Stimulated activated effector memory CD8-positive, alpha-beta T cell treated with anti-CD3 and anti-CD28 coated beads, Interleukin-12 subunit alpha, Interleukin-12 subunit beta, amount 100 ng/mL, for 72 hours (primary cell): Measurements from ENCODE around the gene MPZL3.

Experiments
- ATAC-seq: fragments of 150-1000 bp; cut with Tn5 transposase; 2 replicates; pipeline ENCODE4 v1.10.0; 2021
- DNase-seq, 2 donors: peaks; one replicate each; pipeline ENCODE4 v3.0.0; 2021 to 2022; ENCODE audit warnings: low spot score in 2 of 2
- H3K27ac Mint-ChIP-seq: one replicate; pipeline ENCODE4 v1.8.0; 2022; ENCODE audit warnings: mild to moderate bottlenecking, mixed read lengths
- H3K36me3 Mint-ChIP-seq: one replicate; pipeline ENCODE4 v1.8.0; 2022; ENCODE audit warnings: mild to moderate bottlenecking, mixed read lengths
- H3K4me1 Mint-ChIP-seq: one replicate; pipeline ENCODE4 v1.8.0; 2022; ENCODE audit warnings: mixed read lengths
- H3K4me3 Mint-ChIP-seq: one replicate; pipeline ENCODE4 v1.8.0; 2022; ENCODE audit warnings: mild to moderate bottlenecking, mixed read lengths
- H3K9me3 Mint-ChIP-seq: one replicate; pipeline ENCODE4 v1.8.0; 2022; ENCODE audit warnings: mixed read lengths

The MPZL3 gene

DNA sequence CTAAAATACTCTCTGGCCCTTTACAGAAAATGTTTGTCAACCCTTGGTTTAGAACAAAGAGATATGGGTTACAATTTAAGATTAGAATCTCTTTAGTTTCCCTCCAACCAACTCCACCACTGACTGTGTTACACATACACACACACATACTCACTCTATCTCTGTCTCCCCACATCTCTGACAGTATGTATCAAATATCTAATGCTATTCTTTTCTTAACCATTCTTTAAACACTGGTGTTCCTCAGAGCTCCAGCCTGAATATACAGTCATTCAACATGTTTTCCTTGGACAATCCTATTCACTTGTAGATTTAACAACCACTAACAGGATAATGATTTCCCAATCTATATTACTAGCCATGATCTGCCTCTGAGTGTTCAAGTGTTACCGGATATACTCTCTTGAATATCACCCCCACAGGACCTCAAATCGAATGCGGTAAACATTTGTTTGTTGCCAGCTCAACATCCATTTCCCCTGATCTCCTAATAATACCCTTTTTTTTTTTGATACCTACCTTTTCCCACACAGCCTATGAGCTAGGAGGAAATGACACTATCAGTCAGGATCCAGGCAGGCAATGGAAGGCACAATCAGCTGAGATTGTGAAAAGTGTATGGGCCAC is 6.1 kb downstream of the MPZL3 start:
- peak overlapping the region; percentile 59 for H3K4me3 Mint-ChIP-seq
- DNase-seq (no peak), ATAC-seq (peak; percentile 52)
- H3K4me1 Mint-ChIP-seq = peaks cover 69% of the 10 kb centered on the region
- H3K36me3 Mint-ChIP-seq = peaks cover 21% of the 10 kb centered on the region
- peak overlapping the region; percentile 91 for H3K27ac Mint-ChIP-seq
- no peaks in the 10 kb centered on the region for H3K9me3 Mint-ChIP-seq

GRCh38 chr11:118243993-118244762 is 8.0 kb downstream of the MPZL3 start:
- Mint-ChIP-seq H3K4me1 (peaks cover 73% of the 10 kb centered on the region), H3K4me3 (peak overlapping the region; percentile 69), H3K27ac (peak overlapping the region; percentile 91), H3K36me3 (peaks cover 21% of the 10 kb centered on the region), H3K9me3 (no peaks in the 10 kb centered on the region)
- DNase-seq = no peak
- ATAC-seq = no peak

- H3K4me1 Mint-ChIP-seq = peaks cover 82% of the 10 kb centered on the region
Observed at GRCh38 chr11:118243161-118243560, 9.0 kb downstream of the MPZL3 start.

GRCh38 chr11:118241764-118242098 is 10.4 kb downstream of the MPZL3 start:
- peak overlapping the region; percentile 69 for H3K4me3 Mint-ChIP-seq
- peak; percentile 0 for ATAC-seq
- no peaks in the 10 kb centered on the region for H3K9me3 Mint-ChIP-seq
- peaks cover 75% of the 10 kb centered on the region for H3K4me1 Mint-ChIP-seq
- H3K27ac Mint-ChIP-seq = peak overlapping the region; percentile 91
- H3K36me3 Mint-ChIP-seq = peaks cover 7% of the 10 kb centered on the region
- no peak for DNase-seq

More at GRCh38 chr11:118243161-118243560, 9.0 kb downstream of the MPZL3 start:
- DNase-seq (no peak), ATAC-seq (no peak)
- H3K9me3 Mint-ChIP-seq = no peaks in the 10 kb centered on the region
- H3K36me3 Mint-ChIP-seq = peaks cover 15% of the 10 kb centered on the region
- peak overlapping the region; percentile 69 for H3K4me3 Mint-ChIP-seq
- H3K27ac Mint-ChIP-seq = peak overlapping the region; percentile 91

DNA sequence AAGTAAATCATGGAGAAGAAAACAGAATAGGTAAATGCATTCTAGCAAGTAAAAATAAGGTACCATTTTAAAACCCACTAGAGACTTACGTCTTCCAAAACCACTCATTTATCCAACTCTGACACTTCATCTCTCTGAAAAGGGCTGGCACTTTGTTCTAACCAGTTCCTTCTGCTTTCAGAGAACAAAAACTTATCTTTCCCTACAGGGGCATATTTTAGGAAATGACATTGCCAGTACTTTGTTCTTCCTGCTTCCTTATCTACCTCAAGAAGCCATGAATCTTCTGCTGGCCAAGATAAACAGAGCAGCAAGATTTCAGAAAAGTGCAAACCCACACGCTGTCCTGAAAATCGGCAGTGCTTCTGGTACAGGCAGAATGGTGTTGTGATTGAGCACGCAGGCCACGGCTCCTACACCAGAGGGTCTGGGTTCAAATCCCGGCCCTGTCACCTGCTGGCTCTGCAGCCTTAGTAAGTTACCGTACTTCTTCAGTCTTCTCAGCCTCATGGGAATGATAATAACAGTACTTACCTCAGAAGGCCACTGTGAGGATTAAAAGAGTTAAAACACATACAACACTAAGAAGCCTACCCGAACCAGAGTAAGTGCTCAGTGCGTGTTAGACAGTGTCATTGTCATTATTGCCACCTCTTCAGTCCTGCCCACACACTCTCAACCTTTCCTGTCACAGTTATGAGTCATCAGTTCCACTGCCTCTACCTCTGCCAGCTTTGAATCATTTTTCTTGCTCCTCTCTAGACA is 11.0 kb downstream of the MPZL3 start:
- Mint-ChIP-seq H3K4me3 (peak overlapping the region; percentile 69), H3K4me1 (peaks cover 74% of the 10 kb centered on the region), H3K36me3 (peaks cover 7% of the 10 kb centered on the region), H3K27ac (peak overlapping the region; percentile 91), H3K9me3 (no peaks in the 10 kb centered on the region)
- DNase-seq (peak; percentile 54 to 83), ATAC-seq (peak; percentile 93)

- Mint-ChIP-seq H3K36me3 (peaks cover 3% of the 10 kb centered on the region), H3K9me3 (no peaks in the 10 kb centered on the region), H3K4me1 (peaks cover 63% of the 10 kb centered on the region), H3K4me3 (peak overlapping the region; percentile 69), H3K27ac (peak overlapping the region; percentile 91)
- ATAC-seq (no peak), DNase-seq (no peak)
Observed at GRCh38 chr11:118239509-118240205, 12.5 kb downstream of the MPZL3 start.

GRCh38 chr11:118238929-118239328 is 13.2 kb downstream of the MPZL3 start:
- peak; percentile 39 for ATAC-seq
- DNase-seq = no peak
- H3K27ac Mint-ChIP-seq = peak overlapping the region; percentile 91
- no peaks in the 10 kb centered on the region for H3K9me3 Mint-ChIP-seq
- H3K4me1 Mint-ChIP-seq = peaks cover 56% of the 10 kb centered on the region
- H3K36me3 Mint-ChIP-seq = no peaks in the 10 kb centered on the region
- peak overlapping the region; percentile 69 for H3K4me3 Mint-ChIP-seq

DNA sequence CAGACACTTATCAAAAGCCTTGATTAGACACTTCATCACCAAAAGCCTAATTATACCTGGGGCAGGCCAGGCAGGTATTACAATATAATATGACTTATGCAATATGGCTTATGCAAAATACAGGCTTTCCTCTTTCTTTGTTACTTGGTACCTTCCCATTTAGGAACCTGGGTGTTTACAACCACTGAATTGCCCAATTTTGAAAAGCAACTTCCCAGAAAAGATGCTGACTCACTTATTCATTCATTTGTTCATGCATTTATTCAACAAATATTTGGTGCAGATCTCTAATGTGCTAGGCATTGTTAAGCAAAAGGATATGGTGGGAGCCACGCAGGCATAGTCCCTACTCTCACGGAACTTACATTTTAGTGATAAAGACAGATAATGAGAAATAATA is 13.7 kb downstream of the MPZL3 start:
- H3K4me1 Mint-ChIP-seq = peaks cover 50% of the 10 kb centered on the region
- DNase-seq = no peak
- peak overlapping the region; percentile 91 for H3K27ac Mint-ChIP-seq
- no peaks in the 10 kb centered on the region for H3K9me3 Mint-ChIP-seq
- H3K4me3 Mint-ChIP-seq = peak overlapping the region; percentile 69
- H3K36me3 Mint-ChIP-seq = no peaks in the 10 kb centered on the region
- no peak for ATAC-seq

GRCh38 chr11:118236170-118236569 is 16.0 kb downstream of the MPZL3 start:
- no peaks in the 10 kb centered on the region for H3K36me3 Mint-ChIP-seq
- DNase-seq = no peak
- no peaks in the 10 kb centered on the region for H3K9me3 Mint-ChIP-seq
- peak overlapping the region; percentile 62 for H3K27ac Mint-ChIP-seq
- H3K4me1 Mint-ChIP-seq = peaks cover 28% of the 10 kb centered on the region
- ATAC-seq = no peak
- H3K4me3 Mint-ChIP-seq = peak overlapping the region; percentile 69

GRCh38 chr11:118234833-118235232 is 17.3 kb downstream of the MPZL3 start:
- H3K36me3 Mint-ChIP-seq = no peaks in the 10 kb centered on the region
- peak overlapping the region; percentile 66 for H3K27ac Mint-ChIP-seq
- H3K4me1 Mint-ChIP-seq = peaks cover 25% of the 10 kb centered on the region
- peak overlapping the region; percentile 69 for H3K4me3 Mint-ChIP-seq
- DNase-seq = no peak
- no peak for ATAC-seq
- no peaks in the 10 kb centered on the region for H3K9me3 Mint-ChIP-seq

- H3K9me3 Mint-ChIP-seq = no peaks in the 10 kb centered on the region
- ATAC-seq = no peak
- no peaks in the 10 kb centered on the region for H3K36me3 Mint-ChIP-seq
Observed at GRCh38 chr11:118233850-118234249, 18.3 kb downstream of the MPZL3 start.

DNA sequence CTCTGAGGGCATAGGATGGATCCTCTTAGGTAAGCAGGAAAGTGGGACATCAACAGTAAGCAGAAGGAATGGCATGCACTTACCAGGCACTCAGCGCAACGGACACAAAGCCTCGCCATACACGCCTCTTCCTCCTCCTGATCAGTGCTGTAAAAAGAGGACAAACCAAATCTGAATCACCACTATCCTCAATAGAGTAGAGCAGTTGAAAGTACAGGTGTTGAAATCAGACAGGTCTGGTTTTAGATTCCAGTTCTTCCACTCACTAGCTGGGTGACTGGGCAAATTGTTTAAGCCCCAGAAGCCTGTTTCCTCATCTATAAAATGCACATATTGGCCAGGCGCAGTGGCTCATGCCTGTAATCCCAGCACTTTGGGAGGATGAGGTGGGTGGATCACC is 18.8 kb downstream of the MPZL3 start:
- ATAC-seq (no peak), DNase-seq (no peak)
- H3K4me1 Mint-ChIP-seq = peaks cover 32% of the 10 kb centered on the region
- no peaks in the 10 kb centered on the region for H3K36me3 Mint-ChIP-seq
- no peak overlapping the region for H3K4me3 Mint-ChIP-seq
- no peaks in the 10 kb centered on the region for H3K9me3 Mint-ChIP-seq
- no peak overlapping the region for H3K27ac Mint-ChIP-seq

More at GRCh38 chr11:118233850-118234249, 18.3 kb downstream of the MPZL3 start:
- H3K4me3 Mint-ChIP-seq = no peak overlapping the region
- DNase-seq = no peak
- H3K27ac Mint-ChIP-seq = no peak overlapping the region
- H3K4me1 Mint-ChIP-seq = peaks cover 32% of the 10 kb centered on the region

GRCh38 chr11:118232659-118233058 is 19.5 kb downstream of the MPZL3 start:
- ATAC-seq (peak; percentile 88), DNase-seq (no peak)
- Mint-ChIP-seq H3K9me3 (no peaks in the 10 kb centered on the region), H3K4me3 (no peak overlapping the region), H3K36me3 (no peaks in the 10 kb centered on the region), H3K4me1 (peaks cover 33% of the 10 kb centered on the region), H3K27ac (no peak overlapping the region)

DNA sequence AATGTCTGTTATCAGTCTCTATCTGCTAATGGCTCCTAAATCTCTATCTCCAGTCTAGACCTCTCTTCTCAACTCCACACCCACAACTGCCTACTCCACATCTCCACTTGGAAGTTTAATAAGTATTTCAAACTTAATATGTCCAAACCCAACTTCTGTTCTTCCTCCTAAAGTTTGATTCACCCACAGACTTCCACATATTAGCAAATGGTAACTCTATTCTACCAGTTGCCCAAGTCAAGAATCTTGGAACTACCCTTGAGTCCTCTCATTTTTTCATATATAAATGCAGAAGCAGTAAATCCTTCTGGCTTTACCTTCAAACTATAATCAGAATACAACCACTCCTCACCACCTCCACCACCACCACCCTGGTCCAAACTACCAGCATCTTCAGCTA is 20.7 kb downstream of the MPZL3 start:
- no peak for ATAC-seq
- Mint-ChIP-seq H3K4me3 (no peak overlapping the region), H3K27ac (no peak overlapping the region), H3K36me3 (no peaks in the 10 kb centered on the region), H3K9me3 (no peaks in the 10 kb centered on the region), H3K4me1 (peaks cover 42% of the 10 kb centered on the region)
- peak in 1 of 2 donors; percentile 38 for DNase-seq

DNA sequence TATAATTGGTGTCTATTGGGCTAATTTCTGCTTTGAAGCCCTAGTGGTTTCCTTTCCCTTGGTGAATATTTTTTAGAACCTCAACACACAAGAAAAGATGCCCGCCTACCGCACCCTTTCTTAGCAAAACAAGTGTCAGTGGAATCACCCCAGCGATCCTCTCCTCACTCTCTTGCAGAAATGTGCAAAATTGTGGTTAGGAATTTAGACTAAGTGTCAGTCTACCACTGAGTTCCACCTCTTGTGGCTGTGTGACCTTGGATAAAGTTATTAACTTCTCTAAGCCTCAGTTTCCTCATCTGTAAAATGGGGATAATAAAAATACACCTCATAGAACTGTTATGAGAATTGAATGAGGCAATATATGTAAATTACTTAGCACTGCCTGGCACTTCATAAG is 22.1 kb downstream of the MPZL3 start:
- Mint-ChIP-seq H3K4me3 (no peak overlapping the region), H3K36me3 (no peaks in the 10 kb centered on the region), H3K27ac (no peak overlapping the region), H3K9me3 (no peaks in the 10 kb centered on the region), H3K4me1 (peaks cover 45% of the 10 kb centered on the region)
- no peak for ATAC-seq
- peak in 1 of 2 donors; percentile 51 for DNase-seq
